GM12865 (cell line): Measurements from ENCODE around the gene SARS1.

Experiments
- DNase-seq: peaks from one replicate; pipeline ENCODE4 v3.0.0; 2010; ENCODE audit warnings: low read depth
- H3K4me3 ChIP-seq: 2 replicates; pipeline ENCODE4 v1.5.1; 2011; ENCODE audit warnings: mild to moderate bottlenecking, low read depth, low read length, control low read depth
- CTCF ChIP-seq: IDR thresholded peaks from 2 replicates; pipeline ENCODE4 v1.5.1; 2011; ENCODE audit warnings: low read length, control low read depth, low read depth, inconsistent platforms; ENCODE audit not compliant: insufficient read depth; ENCODE audit errors: missing control alignments

SARS1 gene

DNA sequence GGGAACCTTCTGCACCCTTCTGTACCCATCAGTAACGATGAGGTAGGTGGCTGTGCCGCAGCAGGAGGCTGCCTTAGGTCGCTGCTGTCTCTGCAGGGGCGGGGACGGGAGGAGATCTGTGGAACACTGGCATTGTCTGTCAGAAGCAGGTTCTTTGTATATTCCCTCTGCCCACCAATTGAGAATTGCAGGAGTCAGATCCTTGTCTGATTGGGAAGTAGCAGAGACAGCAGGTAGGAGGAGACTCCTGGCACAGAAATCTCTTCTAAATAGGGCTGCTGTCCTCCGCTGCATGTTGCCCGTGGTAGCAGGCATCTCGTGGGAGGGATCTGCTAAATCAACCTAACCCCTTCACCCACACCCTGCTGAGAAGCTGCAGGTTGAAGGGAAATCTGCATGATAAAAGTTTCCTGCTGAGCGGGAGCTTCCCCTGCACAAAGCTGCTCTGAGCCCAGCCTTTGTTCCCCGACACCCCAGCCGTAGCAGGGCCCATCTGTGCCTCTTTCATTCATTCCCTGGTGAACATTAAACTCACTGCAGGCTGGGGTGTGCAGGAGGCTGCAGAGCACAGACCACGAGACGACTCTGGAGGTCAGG, 15.9 kb downstream of the SARS1 start:
- DNase-seq: no peak
- no peak for TF ChIP-seq CTCF
- no peak overlapping the region for H3K4me3 ChIP-seq

DNA sequence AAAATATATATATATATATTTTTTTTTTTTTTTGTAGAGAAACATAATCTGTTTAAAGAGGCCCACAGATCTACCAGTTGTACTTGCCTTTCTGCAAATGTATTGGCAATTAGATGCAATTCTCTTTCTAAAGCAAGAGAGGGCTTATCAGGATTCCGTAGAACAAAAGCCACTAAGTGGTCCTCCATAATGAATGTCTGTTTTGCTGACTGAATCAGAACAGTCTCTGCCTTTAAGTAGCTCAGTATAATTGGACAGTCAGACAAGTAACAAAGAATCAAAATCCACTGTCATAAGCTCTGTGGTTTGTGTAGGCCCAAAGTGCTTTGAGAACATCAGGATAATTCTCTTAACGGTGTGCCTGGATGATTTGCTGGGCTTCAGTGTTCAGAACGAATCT, 17.3 kb downstream of the SARS1 start:
- no peak for DNase-seq
- TF ChIP-seq CTCF: no peak

DNA sequence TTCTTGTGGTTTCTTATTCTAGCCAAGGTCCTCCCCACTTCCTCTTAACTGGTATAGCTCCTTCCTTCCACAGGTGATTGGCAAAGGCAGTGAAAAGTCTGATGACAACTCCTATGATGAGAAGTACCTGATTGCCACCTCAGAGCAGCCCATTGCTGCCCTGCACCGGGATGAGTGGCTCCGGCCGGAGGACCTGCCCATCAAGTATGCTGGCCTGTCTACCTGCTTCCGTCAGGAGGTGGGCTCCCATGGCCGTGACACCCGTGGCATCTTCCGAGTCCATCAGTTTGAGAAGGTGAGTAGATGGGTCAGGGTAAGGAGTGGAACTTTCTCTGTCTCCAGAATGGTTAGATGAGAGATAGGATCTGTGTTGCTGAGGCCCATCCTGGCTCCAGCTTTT, 21.4 kb downstream of the SARS1 start:
- DNase-seq: no peak
- no peak for TF ChIP-seq CTCF
- no peak overlapping the region for H3K4me3 ChIP-seq

More for the DNA sequence above, 17.3 kb downstream of the SARS1 start:
- H3K4me3 ChIP-seq: no peak overlapping the region

DNA sequence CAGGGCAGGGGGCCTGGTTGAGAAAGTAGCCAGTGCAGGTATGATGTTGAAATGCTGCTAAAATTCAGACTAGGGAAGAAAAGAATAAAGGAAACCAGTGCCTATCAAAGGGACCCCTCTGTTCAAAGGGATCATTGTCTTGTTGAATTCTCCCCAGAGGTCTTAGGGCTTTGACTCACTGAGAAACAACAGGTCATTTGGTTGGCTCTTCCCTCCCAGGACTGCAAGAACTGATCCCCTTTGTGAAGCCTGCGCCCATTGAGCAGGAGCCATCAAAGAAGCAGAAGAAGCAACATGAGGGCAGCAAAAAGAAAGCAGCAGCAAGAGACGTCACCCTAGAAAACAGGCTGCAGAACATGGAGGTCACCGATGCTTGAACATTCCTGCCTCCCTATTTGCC, 23.8 kb downstream of the SARS1 start:
- TF ChIP-seq CTCF: no peak
- DNase-seq: no peak
- no peak overlapping the region for H3K4me3 ChIP-seq

GRCh38 chr1:109238382-109238781, 24.7 kb downstream of the SARS1 start:
- H3K4me3 ChIP-seq: no peak overlapping the region
- no peak for TF ChIP-seq CTCF
- DNase-seq: no peak

DNA sequence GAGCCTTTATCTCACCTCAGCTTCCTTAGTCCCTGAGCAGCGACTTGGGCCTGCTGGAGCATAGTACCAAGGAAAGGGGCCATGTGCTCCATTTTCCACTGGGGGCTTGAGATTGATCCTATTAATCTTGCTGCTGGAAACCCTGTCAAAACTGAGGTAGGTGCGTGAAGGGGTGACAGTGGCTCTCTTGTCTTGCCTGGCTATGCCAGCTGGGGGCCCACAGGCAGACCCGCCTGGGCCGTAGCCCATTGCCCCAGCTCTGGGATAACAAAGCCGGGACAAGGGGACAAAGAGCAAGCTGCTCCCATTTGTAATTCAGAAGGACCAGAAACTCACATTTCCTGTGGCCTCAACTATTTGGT, 25.3 kb downstream of the SARS1 start:
- DNase-seq: no peak
- no peak overlapping the region for H3K4me3 ChIP-seq
- TF ChIP-seq CTCF: no peak

DNA sequence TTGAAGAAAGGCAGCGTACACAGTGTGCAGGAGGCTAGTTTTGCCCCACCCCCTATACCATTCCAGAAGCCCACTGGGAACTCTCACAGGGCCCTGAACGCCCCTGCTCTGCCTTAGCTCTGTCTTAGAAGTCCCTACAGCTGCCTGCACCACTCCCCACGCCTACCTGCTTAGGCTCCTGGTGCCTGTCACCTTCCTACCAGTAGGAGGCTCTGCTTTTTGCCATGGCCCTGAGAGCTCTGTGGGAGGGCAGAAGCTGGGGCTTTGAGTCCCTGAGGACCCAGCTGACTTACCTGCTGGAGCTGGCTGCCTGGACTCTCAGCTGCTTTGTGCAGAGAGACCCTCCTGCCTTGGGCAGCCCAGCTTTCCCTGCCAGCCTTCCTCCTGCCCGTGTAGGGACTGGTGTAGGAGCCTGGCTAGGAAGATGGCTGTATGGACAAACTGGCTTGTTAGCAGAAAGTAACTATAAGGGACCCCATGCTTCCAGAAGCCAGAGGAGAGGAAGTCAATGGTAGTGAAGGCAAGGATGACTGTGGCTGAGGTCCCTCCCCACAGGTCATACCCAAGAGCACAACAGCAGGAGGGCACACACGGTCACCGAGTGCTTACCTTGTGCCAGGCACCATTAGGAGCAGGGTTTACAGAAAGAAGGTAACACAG, 25.8 kb downstream of the SARS1 start:
- H3K4me3 ChIP-seq: no peak overlapping the region
- DNase-seq: peak; percentile 51
- peak; percentile 46 for TF ChIP-seq CTCF
